GM12875 (cell line): ENCODE data around the gene PITPNC1.

Source experiments
- H3K4me3 ChIP-seq: one replicate; pipeline ENCODE4 v1.5.1; 2011; ENCODE audit warnings: low read depth, low read length, control low read depth
- CTCF ChIP-seq: IDR thresholded peaks from 2 replicates; pipeline ENCODE4 v1.5.1; 2011; ENCODE audit warnings: low read depth, mild to moderate bottlenecking, control low read depth, inconsistent platforms, low read length, moderate library complexity, borderline replicate concordance; ENCODE audit not compliant: insufficient read depth

Gene PITPNC1

GRCh38 chr17:67555855-67556254 lies 178.8 kb downstream of the PITPNC1 start:
- no peak for TF ChIP-seq CTCF

GRCh38 chr17:67557052-67557845 lies 180.2 kb downstream of the PITPNC1 start:
- TF ChIP-seq CTCF: no peak
- H3K4me3 ChIP-seq: no peak overlapping the region

More at GRCh38 chr17:67555855-67556254, 178.8 kb downstream of the PITPNC1 start:
- no peak overlapping the region for H3K4me3 ChIP-seq

GRCh38 chr17:67557921-67558320 lies 180.8 kb downstream of the PITPNC1 start:
- H3K4me3 ChIP-seq: no peak overlapping the region
- no peak for TF ChIP-seq CTCF

- no peak for TF ChIP-seq CTCF
- H3K4me3 ChIP-seq: no peak overlapping the region
Measured at GRCh38 chr17:67558740-67559380, 181.8 kb downstream of the PITPNC1 start.

GRCh38 chr17:67559381-67559966 lies 182.4 kb downstream of the PITPNC1 start:
- peak; percentile 64; the same call in 1 of the 2 replicates for TF ChIP-seq CTCF
- H3K4me3 ChIP-seq: no peak overlapping the region

GRCh38 chr17:67562005-67562404 lies 184.9 kb downstream of the PITPNC1 start:
- no peak overlapping the region for H3K4me3 ChIP-seq
- TF ChIP-seq CTCF: no peak

- H3K4me3 ChIP-seq: no peak overlapping the region
- TF ChIP-seq CTCF: no peak
Measured at GRCh38 chr17:67563692-67564228, 186.7 kb downstream of the PITPNC1 start.
